Measurements from ENCODE around the gene ITGAE. TPM values are rescaled to one million over a fixed set of nuclear protein-coding genes. Genes with fewer than 3 reads are reported as not detected.

Gene ITGAE
- total RNA-seq, 1 experiment from 2014 or later = 60.2 TPM

DNA sequence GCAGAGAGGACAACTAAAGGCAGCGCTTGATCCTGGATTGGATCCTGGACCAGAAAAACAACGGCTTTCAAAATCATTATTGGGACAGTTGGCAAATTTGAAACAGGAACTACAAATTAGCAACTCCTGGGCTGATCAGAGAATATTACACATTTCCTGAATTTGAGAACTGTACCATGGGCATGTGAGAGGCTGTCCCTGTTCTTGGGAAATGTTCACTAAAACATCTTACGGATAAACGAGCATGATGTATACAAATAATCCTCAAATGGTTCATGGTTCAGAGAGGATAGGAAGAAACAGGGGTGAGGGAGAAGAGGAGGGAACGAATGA is 2.3 kb upstream of the ITGAE start:
- TF ChIP-seq EZH2 (IDR thresholded peaks at IDR 0.05; ENCODE audit: borderline replicate concordance, low read depth, low read length, poor library complexity, severe bottlenecking) = no peak
- TF ChIP-seq, protein P1, sequence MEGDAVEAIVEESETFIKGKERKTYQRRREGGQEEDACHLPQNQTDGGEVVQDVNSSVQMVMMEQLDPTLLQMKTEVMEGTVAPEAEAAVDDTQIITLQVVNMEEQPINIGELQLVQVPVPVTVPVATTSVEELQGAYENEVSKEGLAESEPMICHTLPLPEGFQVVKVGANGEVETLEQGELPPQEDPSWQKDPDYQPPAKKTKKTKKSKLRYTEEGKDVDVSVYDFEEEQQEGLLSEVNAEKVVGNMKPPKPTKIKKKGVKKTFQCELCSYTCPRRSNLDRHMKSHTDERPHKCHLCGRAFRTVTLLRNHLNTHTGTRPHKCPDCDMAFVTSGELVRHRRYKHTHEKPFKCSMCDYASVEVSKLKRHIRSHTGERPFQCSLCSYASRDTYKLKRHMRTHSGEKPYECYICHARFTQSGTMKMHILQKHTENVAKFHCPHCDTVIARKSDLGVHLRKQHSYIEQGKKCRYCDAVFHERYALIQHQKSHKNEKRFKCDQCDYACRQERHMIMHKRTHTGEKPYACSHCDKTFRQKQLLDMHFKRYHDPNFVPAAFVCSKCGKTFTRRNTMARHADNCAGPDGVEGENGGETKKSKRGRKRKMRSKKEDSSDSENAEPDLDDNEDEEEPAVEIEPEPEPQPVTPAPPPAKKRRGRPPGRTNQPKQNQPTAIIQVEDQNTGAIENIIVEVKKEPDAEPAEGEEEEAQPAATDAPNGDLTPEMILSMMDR (conservative IDR thresholded peaks at IDR 0.05; ENCODE audit: low read depth, low read length) = no peak
- Histone ChIP-seq H3K4me3 (ENCODE audit: low read depth, low read length, poor library complexity, severe bottlenecking) (no peak overlapping the region), H3K4me1 (ENCODE audit: insufficient read depth, low read length, poor library complexity, severe bottlenecking) (no peaks in the 10 kb centered on the region), H3K9me3 (ENCODE audit: low read depth, low read length, poor library complexity, severe bottlenecking) (no peaks in the 10 kb centered on the region), H3K27ac (ENCODE audit: low read depth, low read length, poor library complexity, severe bottlenecking) (no peak overlapping the region), H3K36me3 (ENCODE audit: insufficient read depth, low read length, poor library complexity, severe bottlenecking) (peaks cover 6% of the 10 kb centered on the region), H3K27me3 (replicated peaks; ENCODE audit: insufficient read depth, low read depth, low read length, poor library complexity) (no peaks in the 10 kb centered on the region)
- ChIA-PET POLR2A (ENCODE audit: low non-redundant PET) (no interaction called here), CTCF (no interaction called here)
- intact Hi-C loops (cut with micrococcal nuclease; ENCODE audit: unreplicated experiment) = loop anchor here (5.0 kb wide), 1 partner anchor 66 kb away; no protein-coding TSS in a partner anchor
- DNase-seq (ENCODE audit: low spot score) = no peak
- BruUV-seq (replicated peaks) = no TSS peak

DNA sequence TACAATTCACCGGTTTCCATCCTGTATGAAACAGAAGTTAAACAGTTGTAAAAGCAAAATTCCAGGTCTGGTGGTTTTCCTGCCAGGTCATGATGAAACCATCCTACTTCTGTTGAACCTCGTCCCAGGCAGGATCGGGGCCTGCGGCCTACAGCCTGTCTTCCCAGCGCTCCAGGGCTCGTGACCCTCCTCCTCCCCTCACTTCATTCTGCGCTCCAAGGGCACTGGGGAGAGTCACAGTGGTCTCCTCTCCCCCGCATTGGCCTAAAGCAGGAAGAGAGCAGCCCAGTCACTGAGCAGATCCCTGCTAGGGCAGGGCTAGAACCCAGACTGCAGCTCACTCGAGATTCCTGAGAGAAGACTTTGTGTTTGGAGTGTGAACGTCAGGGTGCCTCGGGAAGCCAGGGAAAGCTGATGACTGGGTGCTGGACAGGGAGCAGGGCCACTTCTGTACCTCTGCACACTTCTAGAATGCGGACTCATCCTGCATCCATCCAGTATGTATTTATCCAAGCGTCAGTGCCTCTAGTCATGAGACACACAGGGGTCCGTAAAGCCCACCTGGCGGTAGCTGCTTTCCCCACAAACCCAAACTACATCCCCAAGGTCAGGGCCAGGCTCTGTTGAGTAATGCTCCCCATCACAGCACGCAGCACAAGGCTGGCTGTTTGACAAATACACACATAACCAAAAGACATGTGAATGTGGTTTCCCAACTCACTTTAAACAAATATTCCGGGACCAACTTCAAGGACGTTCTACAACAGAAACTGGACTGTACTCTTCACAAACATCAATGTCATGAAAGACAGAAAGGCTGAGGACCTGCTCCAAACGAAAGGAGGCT is 1.7 kb upstream of the ITGAE start:
- ChIA-PET POLR2A (ENCODE audit: low non-redundant PET) (no interaction called here), CTCF (no interaction called here)
- Histone ChIP-seq H3K9me3 (ENCODE audit: low read depth, low read length, poor library complexity, severe bottlenecking) (no peaks in the 10 kb centered on the region), H3K36me3 (ENCODE audit: insufficient read depth, low read length, poor library complexity, severe bottlenecking) (peaks cover 6% of the 10 kb centered on the region), H3K27me3 (replicated peaks; ENCODE audit: insufficient read depth, low read depth, low read length, poor library complexity) (no peaks in the 10 kb centered on the region), H3K27ac (ENCODE audit: low read depth, low read length, poor library complexity, severe bottlenecking) (no peak overlapping the region), H3K4me3 (ENCODE audit: low read depth, low read length, poor library complexity, severe bottlenecking) (no peak overlapping the region), H3K4me1 (ENCODE audit: insufficient read depth, low read length, poor library complexity, severe bottlenecking) (no peaks in the 10 kb centered on the region)
- BruUV-seq (replicated peaks) = no TSS peak
- DNase-seq (ENCODE audit: low spot score) = no peak
- intact Hi-C loops (cut with micrococcal nuclease; ENCODE audit: unreplicated experiment) = loop anchor here (5.0 kb wide), 1 partner anchor 65 kb away; no protein-coding TSS in a partner anchor
- TF ChIP-seq, protein P1 (conservative IDR thresholded peaks at IDR 0.05; ENCODE audit: low read depth, low read length) = no peak
- no peak for TF ChIP-seq EZH2 (IDR thresholded peaks at IDR 0.05; ENCODE audit: borderline replicate concordance, low read depth, low read length, poor library complexity, severe bottlenecking)

DNA sequence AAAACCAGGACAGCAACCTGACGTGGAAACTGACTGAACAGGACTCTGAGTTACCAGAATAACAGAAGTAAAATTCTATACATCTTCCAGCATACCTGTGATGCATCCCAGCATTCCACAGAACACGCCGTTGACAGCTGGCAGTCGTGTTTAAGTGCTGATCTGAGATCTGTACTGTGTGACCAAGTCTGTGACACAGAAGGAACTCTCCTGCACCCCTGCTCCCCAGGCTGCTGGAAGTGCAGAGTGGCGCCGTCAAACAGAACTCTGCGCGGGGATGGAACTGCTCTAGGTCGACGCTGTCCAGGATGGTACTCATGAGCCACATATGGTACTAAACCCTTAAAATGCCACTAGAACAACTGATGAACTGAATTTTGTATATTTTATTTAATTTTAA is 804 bp upstream of the ITGAE start:
- TF ChIP-seq, protein P1 (conservative IDR thresholded peaks at IDR 0.05; ENCODE audit: low read depth, low read length) = no peak
- TF ChIP-seq EZH2 (IDR thresholded peaks at IDR 0.05; ENCODE audit: borderline replicate concordance, low read depth, low read length, poor library complexity, severe bottlenecking) = no peak
- no peak overlapping the region for H3K4me3 ChIP-seq (ENCODE audit: low read depth, low read length, poor library complexity, severe bottlenecking)
- ChIA-PET POLR2A (ENCODE audit: low non-redundant PET) (no interaction called here), CTCF (no interaction called here)
- no peak overlapping the region for H3K27ac ChIP-seq (ENCODE audit: low read depth, low read length, poor library complexity, severe bottlenecking)
- DNase-seq (ENCODE audit: low spot score) = no peak
- no peaks in the 10 kb centered on the region for H3K27me3 ChIP-seq (replicated peaks; ENCODE audit: insufficient read depth, low read depth, low read length, poor library complexity)
- BruUV-seq (replicated peaks) = no TSS peak
- H3K9me3 ChIP-seq (ENCODE audit: low read depth, low read length, poor library complexity, severe bottlenecking) = no peaks in the 10 kb centered on the region
- no peaks in the 10 kb centered on the region for H3K4me1 ChIP-seq (ENCODE audit: insufficient read depth, low read length, poor library complexity, severe bottlenecking)
- intact Hi-C loops (cut with micrococcal nuclease; ENCODE audit: unreplicated experiment) = loop anchor here (5.0 kb wide), 1 partner anchor 64 kb away; no protein-coding TSS in a partner anchor
- H3K36me3 ChIP-seq (ENCODE audit: insufficient read depth, low read length, poor library complexity, severe bottlenecking) = no peaks in the 10 kb centered on the region

All from A673 (cell line).